ENCODE data around the gene CALN1.

- TF ChIP-seq, protein P1, sequence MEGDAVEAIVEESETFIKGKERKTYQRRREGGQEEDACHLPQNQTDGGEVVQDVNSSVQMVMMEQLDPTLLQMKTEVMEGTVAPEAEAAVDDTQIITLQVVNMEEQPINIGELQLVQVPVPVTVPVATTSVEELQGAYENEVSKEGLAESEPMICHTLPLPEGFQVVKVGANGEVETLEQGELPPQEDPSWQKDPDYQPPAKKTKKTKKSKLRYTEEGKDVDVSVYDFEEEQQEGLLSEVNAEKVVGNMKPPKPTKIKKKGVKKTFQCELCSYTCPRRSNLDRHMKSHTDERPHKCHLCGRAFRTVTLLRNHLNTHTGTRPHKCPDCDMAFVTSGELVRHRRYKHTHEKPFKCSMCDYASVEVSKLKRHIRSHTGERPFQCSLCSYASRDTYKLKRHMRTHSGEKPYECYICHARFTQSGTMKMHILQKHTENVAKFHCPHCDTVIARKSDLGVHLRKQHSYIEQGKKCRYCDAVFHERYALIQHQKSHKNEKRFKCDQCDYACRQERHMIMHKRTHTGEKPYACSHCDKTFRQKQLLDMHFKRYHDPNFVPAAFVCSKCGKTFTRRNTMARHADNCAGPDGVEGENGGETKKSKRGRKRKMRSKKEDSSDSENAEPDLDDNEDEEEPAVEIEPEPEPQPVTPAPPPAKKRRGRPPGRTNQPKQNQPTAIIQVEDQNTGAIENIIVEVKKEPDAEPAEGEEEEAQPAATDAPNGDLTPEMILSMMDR (conservative IDR thresholded peaks at IDR 0.05; ENCODE audit: low read depth in 2 of 2) = peak; percentile 22 to 55; a peak in 3 of 4 replicates
- TF ChIP-seq POLR2AphosphoS5 (IDR thresholded peaks at IDR 0.05; ENCODE audit: low read depth) = no peak
- TF ChIP-seq JUNB (IDR thresholded peaks at IDR 0.05; ENCODE audit: unreplicated experiment) = no peak
- no peak for TF ChIP-seq EZH2 (IDR thresholded peaks at IDR 0.05; ENCODE audit: low read depth, unreplicated experiment)
- TF ChIP-seq EZH2phosphoT487 (IDR thresholded peaks at IDR 0.05; ENCODE audit: unreplicated experiment) = no peak
- TF ChIP-seq, protein P2, sequence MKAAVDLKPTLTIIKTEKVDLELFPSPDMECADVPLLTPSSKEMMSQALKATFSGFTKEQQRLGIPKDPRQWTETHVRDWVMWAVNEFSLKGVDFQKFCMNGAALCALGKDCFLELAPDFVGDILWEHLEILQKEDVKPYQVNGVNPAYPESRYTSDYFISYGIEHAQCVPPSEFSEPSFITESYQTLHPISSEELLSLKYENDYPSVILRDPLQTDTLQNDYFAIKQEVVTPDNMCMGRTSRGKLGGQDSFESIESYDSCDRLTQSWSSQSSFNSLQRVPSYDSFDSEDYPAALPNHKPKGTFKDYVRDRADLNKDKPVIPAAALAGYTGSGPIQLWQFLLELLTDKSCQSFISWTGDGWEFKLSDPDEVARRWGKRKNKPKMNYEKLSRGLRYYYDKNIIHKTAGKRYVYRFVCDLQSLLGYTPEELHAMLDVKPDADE (IDR thresholded peaks at IDR 0.05) = no peak
- no peak for TF ChIP-seq REST (IDR thresholded peaks at IDR 0.05; ENCODE audit: unreplicated experiment)
- no peak for TF ChIP-seq NANOG (IDR thresholded peaks at IDR 0.05; ENCODE audit: borderline replicate concordance)
- TF ChIP-seq STAT1 (IDR thresholded peaks at IDR 0.05; ENCODE audit: unreplicated experiment) = no peak
- TF ChIP-seq CREB1 (CRISPR knock-in tag; IDR thresholded peaks at IDR 0.05; ENCODE audit: low read depth) = no peak
- TF ChIP-seq ZNF114 (CRISPR knock-in tag; IDR thresholded peaks at IDR 0.05) = no peak
- no peak for TF ChIP-seq ZNF331 (CRISPR knock-in tag; IDR thresholded peaks at IDR 0.05; ENCODE audit: low read depth)
These were observed 666.1 kb downstream of the CALN1 start for GRCh38 chr7:71746006-71746405.

All from GM23338 (cell line).